Amniotic stem cell (primary cell): ENCODE measurements around the gene FUBP3.
A peak's percentile ranks its signal among the peaks of the same experiment; 100 is the strongest.

Experiments used
- DNase-seq: peaks from one replicate; lab custom pipeline; 2025; lab: John Stamatoyannopoulos, UW

Gene FUBP3

GRCh38 chr9:130578865-130579737 lies at the start of gene FUBP3:
TSS of gene FUBP3 (plus strand) at chr9:130579577. CDS start at chr9:130579681, 104 bp downstream.
- peak; percentile 74 for DNase-seq

- DNase-seq: no peak
Measured at GRCh38 chr9:130530938-130531337, 48.4 kb upstream of the FUBP3 start.

- DNase-seq: no peak
Measured at GRCh38 chr9:130531670-130532069, 47.7 kb upstream of the FUBP3 start.

- no peak for DNase-seq
Measured at GRCh38 chr9:130532426-130533080, 46.8 kb upstream of the FUBP3 start.

GRCh38 chr9:130535818-130536521 lies 43.4 kb upstream of the FUBP3 start:
- no peak for DNase-seq

GRCh38 chr9:130536701-130537107 lies 42.7 kb upstream of the FUBP3 start:
- no peak for DNase-seq

GRCh38 chr9:130537346-130538050 lies 41.9 kb upstream of the FUBP3 start:
- no peak for DNase-seq

GRCh38 chr9:130539420-130540223 lies 39.8 kb upstream of the FUBP3 start:
- peak; percentile 39 for DNase-seq

- DNase-seq: no peak
Measured at GRCh38 chr9:130541533-130541932, 37.8 kb upstream of the FUBP3 start.

GRCh38 chr9:130542038-130542437 lies 37.3 kb upstream of the FUBP3 start:
- no peak for DNase-seq

GRCh38 chr9:130542457-130543228 lies 36.7 kb upstream of the FUBP3 start:
- DNase-seq: no peak

GRCh38 chr9:130543368-130543767 lies 36.0 kb upstream of the FUBP3 start:
- DNase-seq: no peak

- DNase-seq: no peak
Measured at GRCh38 chr9:130543859-130544258, 35.5 kb upstream of the FUBP3 start.

GRCh38 chr9:130544364-130544763 lies 35.0 kb upstream of the FUBP3 start:
- no peak for DNase-seq

GRCh38 chr9:130548103-130548502 lies 31.3 kb upstream of the FUBP3 start:
- no peak for DNase-seq

GRCh38 chr9:130549093-130549735 lies 30.2 kb upstream of the FUBP3 start:
- DNase-seq: no peak

GRCh38 chr9:130554606-130555005 lies 24.8 kb upstream of the FUBP3 start:
- no peak for DNase-seq

- DNase-seq: no peak
Measured at GRCh38 chr9:130555061-130555460, 24.3 kb upstream of the FUBP3 start.

- no peak for DNase-seq
Measured at GRCh38 chr9:130555968-130556367, 23.4 kb upstream of the FUBP3 start.
